ENCODE results near the gene RBBP6. TPM values are rescaled to one million over a fixed set of nuclear protein-coding genes. Genes with fewer than 3 reads are reported as not detected.
"Not testable (repeated sequence)": the region's sequence is repeated elsewhere in the genome, so short reads cannot be mapped to it uniquely, and the experiment has no call there.

RBBP6 gene
- total RNA-seq, 3 donors from 2014 or later (not counting 1 experiment from before 2014, with no cell fraction given), result 155 to 219 (median 173) TPM

- intact Hi-C loops (cut with micrococcal nuclease), result no loop called here
- Mint-ChIP-seq H3K27ac (no peak overlapping the region), H3K9me3 (no peaks in the 10 kb centered on the region), H3K4me1 (peaks cover 0 to 5% of the 10 kb centered on the region in 2 donors), H3K36me3 (no peaks in the 10 kb centered on the region), H3K27me3 (ENCODE audit: low read depth in 2 of 2) (peaks cover 53 to 55% of the 10 kb centered on the region in 2 donors), H3K4me3 (no peak overlapping the region)
- DNase-seq, result peak in 1 of 2 donors; percentile 14
- WGBS (ENCODE audit: insufficient coverage), result 7% methylated on average over 21 of the region's 22 CpGs
- no peak for ATAC-seq
- no peak overlapping the region for H3K4me3 ChIP-seq (ENCODE audit: low read length)
- TF ChIP-seq, protein P1, sequence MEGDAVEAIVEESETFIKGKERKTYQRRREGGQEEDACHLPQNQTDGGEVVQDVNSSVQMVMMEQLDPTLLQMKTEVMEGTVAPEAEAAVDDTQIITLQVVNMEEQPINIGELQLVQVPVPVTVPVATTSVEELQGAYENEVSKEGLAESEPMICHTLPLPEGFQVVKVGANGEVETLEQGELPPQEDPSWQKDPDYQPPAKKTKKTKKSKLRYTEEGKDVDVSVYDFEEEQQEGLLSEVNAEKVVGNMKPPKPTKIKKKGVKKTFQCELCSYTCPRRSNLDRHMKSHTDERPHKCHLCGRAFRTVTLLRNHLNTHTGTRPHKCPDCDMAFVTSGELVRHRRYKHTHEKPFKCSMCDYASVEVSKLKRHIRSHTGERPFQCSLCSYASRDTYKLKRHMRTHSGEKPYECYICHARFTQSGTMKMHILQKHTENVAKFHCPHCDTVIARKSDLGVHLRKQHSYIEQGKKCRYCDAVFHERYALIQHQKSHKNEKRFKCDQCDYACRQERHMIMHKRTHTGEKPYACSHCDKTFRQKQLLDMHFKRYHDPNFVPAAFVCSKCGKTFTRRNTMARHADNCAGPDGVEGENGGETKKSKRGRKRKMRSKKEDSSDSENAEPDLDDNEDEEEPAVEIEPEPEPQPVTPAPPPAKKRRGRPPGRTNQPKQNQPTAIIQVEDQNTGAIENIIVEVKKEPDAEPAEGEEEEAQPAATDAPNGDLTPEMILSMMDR (IDR thresholded peaks at IDR 0.05), result no peak
- no peaks in the 10 kb centered on the region for H3K36me3 ChIP-seq (ENCODE audit: control insufficient read depth, insufficient read depth, low read length)
- H3K4me1 ChIP-seq (ENCODE audit: control insufficient read depth, insufficient read depth, low read length), result no peaks in the 10 kb centered on the region
- H3K27ac ChIP-seq (ENCODE audit: low read length), result no peak overlapping the region
- H3K27me3 ChIP-seq (ENCODE audit: control insufficient read depth, insufficient read depth, low read length), result peaks cover 9% of the 10 kb centered on the region
- H3K9me3 ChIP-seq (ENCODE audit: control insufficient read depth, insufficient read depth, low read length), result no peaks in the 10 kb centered on the region
Measured at GRCh38 chr16:24609740-24610415, 70.5 kb downstream of the RBBP6 start.

DNA sequence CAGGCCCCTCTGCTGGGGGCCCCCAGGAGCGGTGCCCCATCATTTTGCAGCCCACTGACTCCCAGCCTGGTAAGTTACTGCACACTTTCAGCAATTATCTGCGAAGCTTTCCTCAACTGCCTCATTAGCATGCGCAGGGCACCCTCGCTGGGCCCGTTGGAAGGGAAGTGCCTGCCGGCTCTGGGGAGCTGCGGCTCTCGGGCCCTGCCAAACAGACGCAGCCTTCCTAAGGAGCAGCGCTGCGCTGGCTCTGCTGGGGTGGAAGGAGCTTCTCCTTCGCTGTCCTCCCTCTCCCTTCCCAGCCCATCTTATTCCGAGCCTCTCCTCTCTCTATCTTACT lies 71.0 kb downstream of the RBBP6 start:
- no peak overlapping the region for H3K27ac ChIP-seq (ENCODE audit: low read length)
- H3K27me3 Mint-ChIP-seq (ENCODE audit: low read depth in 2 of 2), result peaks cover 57 to 58% of the 10 kb centered on the region in 2 donors
- intact Hi-C loops (cut with micrococcal nuclease), result no loop called here
- H3K4me1 ChIP-seq (ENCODE audit: control insufficient read depth, insufficient read depth, low read length), result no peaks in the 10 kb centered on the region
- TF ChIP-seq, protein P1 (IDR thresholded peaks at IDR 0.05), result no peak
- no peak for DNase-seq
- no peaks in the 10 kb centered on the region for H3K9me3 Mint-ChIP-seq
- H3K27me3 ChIP-seq (ENCODE audit: control insufficient read depth, insufficient read depth, low read length), result peaks cover 9% of the 10 kb centered on the region
- H3K9me3 ChIP-seq (ENCODE audit: control insufficient read depth, insufficient read depth, low read length), result no peaks in the 10 kb centered on the region
- no peak overlapping the region for H3K4me3 Mint-ChIP-seq
- H3K4me1 Mint-ChIP-seq, result peaks cover 0 to 5% of the 10 kb centered on the region in 2 donors
- H3K36me3 Mint-ChIP-seq, result no peaks in the 10 kb centered on the region
- no peak overlapping the region for H3K27ac Mint-ChIP-seq
- H3K4me3 ChIP-seq (ENCODE audit: low read length), result no peak overlapping the region
- ATAC-seq, result no peak
- no peaks in the 10 kb centered on the region for H3K36me3 ChIP-seq (ENCODE audit: control insufficient read depth, insufficient read depth, low read length)
- 4% methylated on average over 13 of the region's 13 CpGs for WGBS (ENCODE audit: insufficient coverage)

DNA sequence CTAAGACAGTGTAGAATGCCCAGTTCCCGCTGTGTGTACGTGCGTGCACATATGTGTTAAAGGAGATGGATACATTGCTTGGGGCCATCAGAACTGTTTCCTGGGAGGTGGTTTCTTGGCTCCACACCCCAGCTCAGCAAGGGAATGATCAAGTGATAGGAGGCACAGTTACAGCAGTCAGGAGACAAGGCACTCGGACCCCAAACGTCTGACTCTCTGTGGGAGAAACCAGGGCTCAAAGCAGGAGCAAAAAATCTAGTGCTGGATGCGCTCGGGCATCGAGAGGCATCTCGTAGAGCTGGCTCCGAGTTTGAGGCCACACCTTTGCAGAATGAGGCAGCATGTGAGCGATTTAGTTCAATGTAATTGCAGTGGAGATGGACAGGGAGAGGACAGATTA lies 71.9 kb downstream of the RBBP6 start:
- Mint-ChIP-seq H3K4me3 (no peak overlapping the region), H3K27ac (no peak overlapping the region), H3K4me1 (peaks cover 0 to 5% of the 10 kb centered on the region in 2 donors), H3K9me3 (no peaks in the 10 kb centered on the region), H3K27me3 (ENCODE audit: low read depth in 2 of 2) (peaks cover 56 to 61% of the 10 kb centered on the region in 2 donors), H3K36me3 (no peaks in the 10 kb centered on the region)
- no peaks in the 10 kb centered on the region for H3K4me1 ChIP-seq (ENCODE audit: control insufficient read depth, insufficient read depth, low read length)
- H3K4me3 ChIP-seq (ENCODE audit: low read length), result no peak overlapping the region
- TF ChIP-seq, protein P1 (IDR thresholded peaks at IDR 0.05), result no peak
- DNase-seq, result no peak
- intact Hi-C loops (cut with micrococcal nuclease), result no loop called here
- peaks cover 9% of the 10 kb centered on the region for H3K27me3 ChIP-seq (ENCODE audit: control insufficient read depth, insufficient read depth, low read length)
- H3K36me3 ChIP-seq (ENCODE audit: control insufficient read depth, insufficient read depth, low read length), result no peaks in the 10 kb centered on the region
- ATAC-seq, result no peak
- WGBS (ENCODE audit: insufficient coverage), result 86% methylated on average over 11 of the region's 11 CpGs
- H3K9me3 ChIP-seq (ENCODE audit: control insufficient read depth, insufficient read depth, low read length), result no peaks in the 10 kb centered on the region
- H3K27ac ChIP-seq (ENCODE audit: low read length), result no peak overlapping the region

DNA sequence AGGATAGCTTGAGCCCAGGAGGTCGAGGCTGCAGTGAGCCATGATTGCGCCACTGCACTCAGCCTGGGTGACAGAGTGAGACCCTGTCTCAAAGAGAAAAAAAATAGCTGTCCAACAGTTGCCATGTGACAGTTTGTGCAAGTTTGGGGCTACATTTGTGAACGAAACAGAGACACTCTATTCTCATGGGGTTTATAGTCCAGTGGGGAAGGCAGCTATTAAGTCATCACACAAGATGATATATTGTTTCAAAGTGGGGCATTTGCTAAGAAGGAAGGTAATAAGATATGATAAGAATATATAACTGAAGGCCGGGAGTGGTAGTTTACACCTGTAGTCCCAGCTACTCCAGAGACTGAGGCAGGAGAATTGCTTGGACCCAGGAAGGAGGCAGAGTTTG lies 73.3 kb downstream of the RBBP6 start:
- Mint-ChIP-seq H3K4me3 (no peak overlapping the region), H3K4me1 (peaks cover 0 to 5% of the 10 kb centered on the region in 2 donors), H3K36me3 (no peaks in the 10 kb centered on the region), H3K27ac (no peak overlapping the region), H3K9me3 (no peaks in the 10 kb centered on the region), H3K27me3 (ENCODE audit: low read depth in 2 of 2) (peaks cover 52 to 56% of the 10 kb centered on the region in 2 donors)
- DNase-seq (no peak), ATAC-seq (no peak)
- H3K27me3 ChIP-seq (ENCODE audit: control insufficient read depth, insufficient read depth, low read length), result peaks cover 9% of the 10 kb centered on the region
- no peaks in the 10 kb centered on the region for H3K9me3 ChIP-seq (ENCODE audit: control insufficient read depth, insufficient read depth, low read length)
- 69% methylated on average over 4 of the region's 4 CpGs for WGBS (ENCODE audit: insufficient coverage)
- H3K27ac ChIP-seq (ENCODE audit: low read length), result no peak overlapping the region
- TF ChIP-seq, protein P1 (IDR thresholded peaks at IDR 0.05), result no peak
- H3K4me1 ChIP-seq (ENCODE audit: control insufficient read depth, insufficient read depth, low read length), result no peaks in the 10 kb centered on the region
- intact Hi-C loops (cut with micrococcal nuclease), result no loop called here
- no peak overlapping the region for H3K4me3 ChIP-seq (ENCODE audit: low read length)
- H3K36me3 ChIP-seq (ENCODE audit: control insufficient read depth, insufficient read depth, low read length), result no peaks in the 10 kb centered on the region

DNA sequence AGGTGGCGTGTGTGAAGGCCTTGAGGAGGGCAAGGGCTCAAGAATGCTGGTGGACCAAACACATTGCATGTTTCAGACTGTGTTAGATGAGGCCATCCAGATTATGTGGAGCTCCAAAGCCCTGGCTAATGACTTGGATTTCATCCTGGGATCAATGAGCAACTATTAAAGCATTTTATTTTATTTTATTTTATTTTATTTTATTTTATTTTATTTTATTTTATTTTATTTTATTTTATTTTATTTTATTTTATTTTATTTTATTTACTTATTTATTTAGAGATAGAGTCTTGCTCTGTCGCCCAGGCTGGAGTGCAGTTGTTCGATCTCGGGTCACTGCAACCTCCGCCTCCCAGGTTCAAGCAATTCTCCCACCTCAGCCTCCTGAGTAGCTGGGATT lies 73.9 kb downstream of the RBBP6 start:
- peaks cover 46 to 50% of the 10 kb centered on the region in 2 donors for H3K27me3 Mint-ChIP-seq (ENCODE audit: low read depth in 2 of 2)
- 89% methylated on average over 5 of the region's 5 CpGs for WGBS (ENCODE audit: insufficient coverage)
- not testable (repeated sequence) for ATAC-seq

More for the DNA sequence above, 73.9 kb downstream of the RBBP6 start:
- intact Hi-C loops (cut with micrococcal nuclease); H3K9me3 Mint-ChIP-seq; H3K4me1 ChIP-seq (ENCODE audit: control insufficient read depth, insufficient read depth, low read length); H3K36me3 Mint-ChIP-seq; DNase-seq; H3K27ac ChIP-seq (ENCODE audit: low read length); H3K27ac Mint-ChIP-seq; H3K4me3 Mint-ChIP-seq; H3K9me3 ChIP-seq (ENCODE audit: control insufficient read depth, insufficient read depth, low read length); H3K4me3 ChIP-seq (ENCODE audit: low read length); H3K4me1 Mint-ChIP-seq; H3K36me3 ChIP-seq (ENCODE audit: control insufficient read depth, insufficient read depth, low read length); H3K27me3 ChIP-seq (ENCODE audit: control insufficient read depth, insufficient read depth, low read length): not testable (repeated sequence)
